K562 (cell line): ENCODE data around the gene ABHD1. TPM values are rescaled to one million over a fixed set of nuclear protein-coding genes. Genes with fewer than 3 reads are reported as not detected.

Experiments used
- BRD4 ChIP-seq: fragments of 200-600 bp; sonication (generic); IDR thresholded peaks from 2 replicates; pipeline ENCODE4 v1.6.1; 2017; ENCODE audit warnings: inconsistent platforms
- CHD4 ChIP-seq: fragments of 200-600 bp; sonication (generic); IDR thresholded peaks from 3 replicates; pipeline ENCODE4 v1.6.1; 2012; ENCODE audit warnings: low read depth, mild to moderate bottlenecking, mixed read lengths, low read length, inconsistent platforms; ENCODE audit not compliant: insufficient read depth, insufficient replicate concordance, poor library complexity, severe bottlenecking
- FOS ChIP-seq: IDR thresholded peaks from 3 replicates; pipeline ENCODE4 v1.6.1; 2011; ENCODE audit not compliant: insufficient read length; ENCODE audit errors: extremely low read depth
- FOXM1 ChIP-seq, 2 experiments: fragments of 450-650 bp in 1 of 2; sonication (generic) in 1 of 2; formaldehyde crosslinking in 1 of 2; IDR thresholded peaks; 2 replicates each; pipeline versions ENCODE4 v1.6.1 to v1.9.0; 2017 to 2022; ENCODE audit warnings: low read depth in 2 of 2, mild to moderate bottlenecking in 2 of 2, missing genetic modification reagents in 1 of 2, moderate library complexity in 1 of 2
- GABPA ChIP-seq: fragments of 200-800 bp; sonication (Bioruptor generic); conservative IDR thresholded peaks from 2 replicates; pipeline ENCODE4 v1.6.1; 2016; ENCODE audit warnings: low read depth, missing genetic modification characterization, missing compliant biosample characterization
- GTF2F1 ChIP-seq: IDR thresholded peaks from 2 replicates; pipeline ENCODE4 v1.6.1; 2011; ENCODE audit warnings: low read depth, low read length, improper control_type of control experiment
- HDAC2 ChIP-seq: fragments of 450-650 bp; IDR thresholded peaks from 2 replicates; pipeline ENCODE4 v1.6.1; 2016; ENCODE audit warnings: mild to moderate bottlenecking
- KAT7 ChIP-seq: sonication (generic); formaldehyde crosslinking; IDR thresholded peaks from 2 replicates; pipeline ENCODE4 v1.8.0; 2022; ENCODE audit warnings: missing genetic modification reagents, mild to moderate bottlenecking, borderline replicate concordance
- MAFG ChIP-seq: fragments of 450-650 bp; conservative IDR thresholded peaks from 2 replicates; pipeline ENCODE4 v1.6.1; 2016; ENCODE audit warnings: missing genetic modification characterization, missing compliant biosample characterization
- NCOA1 ChIP-seq: fragments of 450-650 bp; IDR thresholded peaks from 2 replicates; pipeline ENCODE4 v1.6.1; 2016; ENCODE audit warnings: low read depth
- NFE2L1 ChIP-seq: fragments of 450-650 bp; IDR thresholded peaks from 2 replicates; pipeline ENCODE4 v1.6.1; 2016; ENCODE audit warnings: missing genetic modification characterization, low read depth, mild to moderate bottlenecking, missing compliant biosample characterization, moderate library complexity, borderline replicate concordance
- NR2C2 ChIP-seq, 2 experiments: fragments of 200-800 bp in 1 of 2; sonication (Bioruptor generic) in 1 of 2; sonication (generic) in 1 of 2; formaldehyde crosslinking in 1 of 2; IDR thresholded peaks; 2 replicates each; pipeline versions ENCODE4 v1.6.1 to v1.8.0; 2016 to 2022; ENCODE audit warnings: mild to moderate bottlenecking in 1 of 2, missing compliant biosample characterization in 1 of 2, missing genetic modification characterization in 1 of 2, missing genetic modification reagents in 1 of 2
- RAD21 ChIP-seq, 2 experiments: fragments of 250-450 bp in 1 of 2; fragments of 450-650 bp in 1 of 2; sonication (Bioruptor Pico) in 1 of 2; formaldehyde crosslinking in 1 of 2; IDR thresholded peaks in 1 of 2; conservative IDR thresholded peaks in 1 of 2; 2 replicates each; pipeline versions ENCODE4 v1.4.0 to v1.8.0; 2020 to 2022; ENCODE audit warnings: mild to moderate bottlenecking in 2 of 2, moderate library complexity in 1 of 2
- RBFOX2 ChIP-seq: fragments of 200-400 bp; formaldehyde crosslinking; IDR thresholded peaks from 2 replicates; pipeline ENCODE4 v1.6.1; 2017; ENCODE audit warnings: low read depth, mild to moderate bottlenecking, low read length, moderate library complexity
- SIN3A ChIP-seq, 2 experiments: fragments of 150-350 bp in 1 of 2; IDR thresholded peaks; 2 replicates each; pipeline ENCODE4 v1.6.1; 2011 to 2016; ENCODE audit warnings: borderline replicate concordance in 2 of 2, low read depth in 2 of 2, low read length in 2 of 2, mild to moderate bottlenecking in 2 of 2, moderate library complexity in 2 of 2; ENCODE audit not compliant: control insufficient read depth in 1 of 2
- SLC30A9 ChIP-seq: fragments of 250-450 bp; sonication (Bioruptor Pico); IDR thresholded peaks from 2 replicates; pipeline ENCODE4 v1.8.0; 2022; ENCODE audit warnings: mild to moderate bottlenecking, moderate library complexity
- TEAD4 ChIP-seq, 2 experiments: sonication (generic) in 1 of 2; formaldehyde crosslinking in 1 of 2; IDR thresholded peaks; 2 replicates each; pipeline versions ENCODE4 v1.6.1 to v1.8.0; 2012 to 2022; ENCODE audit warnings: borderline replicate concordance in 1 of 2, inconsistent platforms in 1 of 2, low read length in 1 of 2, mild to moderate bottlenecking in 1 of 2, missing genetic modification reagents in 1 of 2
- ZBTB9 ChIP-seq: fragments of 450-650 bp; formaldehyde crosslinking; IDR thresholded peaks from 2 replicates; pipeline ENCODE4 v1.4.0; 2020; ENCODE audit warnings: mild to moderate bottlenecking, moderate library complexity
- ZNF224 ChIP-seq: sonication (generic); formaldehyde crosslinking; IDR thresholded peaks from 2 replicates; pipeline ENCODE4 v1.8.0; 2022; ENCODE audit warnings: mild to moderate bottlenecking, missing genetic modification reagents
- polyA plus RNA-seq, 8 experiments: library from polyadenylated mRNA; depleted of rRNA in 4 of 8; stranded (reverse) in 5 of 8; unstranded in 3 of 8; fragments of >200 nt; fragmentation: Nextera tagmentation in 2 of 8; fragmentation: Illumina TruSeq in 1 of 8; extraction: Ambion mirVana in 2 of 8; extraction: Trizol in 1 of 8; gene quantifications; 2 replicates each; pipeline versions ENCODE4 v1.2.1 to v1.2.3, GENCODE V29; 2011 to 2014; ENCODE audit warnings: inconsistent platforms in 1 of 8, missing spikeins in 1 of 8
- total RNA-seq, 7 experiments: library from RNA; depleted of rRNA in 6 of 7; stranded (reverse); fragments of >200 nt in 6 of 7; fragmentation: Illumina TruSeq in 2 of 7; extraction: Trizol in 2 of 7; gene quantifications; 2 replicates each; pipeline versions ENCODE4 v1.2.1 to v1.2.3, GENCODE V29; 2011 to 2021; ENCODE audit warnings: low replicate concordance in 1 of 7
- TF ChIP-seq, protein P1 (sequence below): sonication (generic); formaldehyde crosslinking; IDR thresholded peaks from 2 replicates; pipeline ENCODE4 v1.9.0; 2022; ENCODE audit warnings: mild to moderate bottlenecking, missing genetic modification reagents

The ABHD1 gene
- total and polyA plus RNA-seq, 9 of the 15 experiments (the other 6 are each of a cell fraction or from before 2014, with no cell fraction given), result 0.10 to 0.16 (median 0.11) TPM; not detected in 5

GRCh38 chr2:27133905-27134780 lies 10.5 kb downstream of the ABHD1 start, which contains the start of gene PREB (continued):
- TF ChIP-seq TEAD4 (IDR thresholded peaks at IDR 0.05; ENCODE audit: low read length), result no peak
- no peak for TF ChIP-seq TEAD4 (CRISPR knock-in tag; IDR thresholded peaks at IDR 0.05; ENCODE audit: borderline replicate concordance)
- 0 out of 2 replicates have a peak, but pooled peaks have one; percentile 30 for TF ChIP-seq GABPA
- TF ChIP-seq HDAC2, result 0 out of 2 replicates have a peak, but pooled peaks have one; percentile 21
- no peak for TF ChIP-seq ZNF224 (CRISPR knock-in tag)
- peak; percentile 61; the same call in 1 of the 2 replicates for TF ChIP-seq BRD4
- TF ChIP-seq, protein P1, sequence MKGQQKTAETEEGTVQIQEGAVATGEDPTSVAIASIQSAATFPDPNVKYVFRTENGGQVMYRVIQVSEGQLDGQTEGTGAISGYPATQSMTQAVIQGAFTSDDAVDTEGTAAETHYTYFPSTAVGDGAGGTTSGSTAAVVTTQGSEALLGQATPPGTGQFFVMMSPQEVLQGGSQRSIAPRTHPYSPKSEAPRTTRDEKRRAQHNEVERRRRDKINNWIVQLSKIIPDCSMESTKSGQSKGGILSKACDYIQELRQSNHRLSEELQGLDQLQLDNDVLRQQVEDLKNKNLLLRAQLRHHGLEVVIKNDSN (CRISPR knock-in tag), result 0 out of 2 replicates have a peak, but pooled peaks have one; percentile 21
- TF ChIP-seq RAD21 (CRISPR knock-in tag; conservative IDR thresholded peaks at IDR 0.05 in 1 of 2, IDR thresholded peaks at IDR 0.05 in 1 of 2), result peak in 1 of 2 experiments; percentile 32; a peak in 2 of 4 replicates
- no peak for TF ChIP-seq MAFG (tag)
- TF ChIP-seq NFE2L1, result no peak
- TF ChIP-seq NCOA1, result no peak
- no peak for TF ChIP-seq GTF2F1
- no peak for TF ChIP-seq FOS
- TF ChIP-seq SIN3A (IDR thresholded peaks at IDR 0.05; ENCODE audit: borderline replicate concordance in 2 of 2, control insufficient read depth in 1 of 2, low read depth in 2 of 2, low read length in 2 of 2), result peak; percentile 39 to 61; a peak in 2 of 4 replicates
- peak; percentile 54; the same call in 1 of the 2 replicates for TF ChIP-seq ZBTB9 (CRISPR knock-in tag)
- no peak for TF ChIP-seq SLC30A9 (CRISPR knock-in tag)
- TF ChIP-seq CHD4, result no peak
- TF ChIP-seq KAT7 (CRISPR knock-in tag), result peak; percentile 90; the same call in 1 of the 2 replicates
- no peak for TF ChIP-seq NR2C2 (CRISPR knock-in tag; IDR thresholded peaks at IDR 0.05)
- TF ChIP-seq NR2C2 (tag; IDR thresholded peaks at IDR 0.05), result no peak
- peak; percentile 91 for TF ChIP-seq RBFOX2
- TF ChIP-seq FOXM1 (IDR thresholded peaks at IDR 0.05; ENCODE audit: low read depth), result no peak
- TF ChIP-seq FOXM1 (CRISPR knock-in tag; IDR thresholded peaks at IDR 0.05; ENCODE audit: low read depth), result no peak; the same call in 1 of the 2 replicates
